Smooth muscle cell of the brain vasculature (primary cell): ENCODE measurements around the gene PBOV1.
"Not testable (repeated sequence)": the region's sequence is repeated elsewhere in the genome, so short reads cannot be mapped to it uniquely, and the experiment has no call there.

Source experiments
- DNase-seq: peaks from one replicate; pipeline ENCODE4 v3.0.0-alpha.2; 2012; ENCODE audit warnings: low read depth, low spot score

Gene PBOV1

DNA sequence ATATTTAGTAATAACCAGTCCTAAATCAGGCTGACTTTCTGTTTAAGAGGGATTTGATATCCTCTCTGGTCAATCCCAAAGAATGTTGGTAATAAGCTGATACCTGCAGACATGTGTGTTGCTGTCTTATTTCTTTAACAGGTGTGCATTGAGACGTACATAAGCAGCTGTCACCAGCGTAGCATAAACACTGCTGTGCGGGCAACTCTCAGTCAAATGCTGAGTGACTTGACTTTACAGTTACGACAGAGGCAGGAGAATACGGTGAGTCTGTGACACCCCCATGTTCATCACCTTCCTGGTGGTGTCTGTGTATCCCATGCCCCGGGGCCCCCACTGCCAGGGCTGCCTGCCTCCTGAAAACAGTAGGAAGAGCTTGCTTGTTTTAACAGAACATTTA is 20.1 kb upstream of the PBOV1 start:
- DNase-seq, result no peak

DNA sequence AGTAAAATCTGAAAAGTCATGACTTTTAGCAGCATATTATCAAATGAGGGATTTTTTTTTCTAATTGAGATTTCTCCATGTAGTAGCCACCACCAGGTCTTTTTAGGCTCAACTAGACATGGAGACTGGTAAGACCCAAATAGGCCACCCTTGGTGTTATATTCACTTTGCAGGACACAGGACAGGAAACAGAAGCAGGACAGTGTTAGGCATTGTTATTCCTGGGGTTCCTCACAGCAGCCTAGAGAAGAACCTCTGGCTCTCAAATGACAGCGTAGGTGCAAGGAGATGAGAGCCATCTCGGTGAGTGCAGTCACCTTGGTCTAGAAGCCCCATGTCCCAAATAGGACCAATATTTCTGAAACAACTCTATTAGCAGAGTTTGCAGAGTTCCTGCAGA is 19.2 kb upstream of the PBOV1 start:
- no peak for DNase-seq

DNA sequence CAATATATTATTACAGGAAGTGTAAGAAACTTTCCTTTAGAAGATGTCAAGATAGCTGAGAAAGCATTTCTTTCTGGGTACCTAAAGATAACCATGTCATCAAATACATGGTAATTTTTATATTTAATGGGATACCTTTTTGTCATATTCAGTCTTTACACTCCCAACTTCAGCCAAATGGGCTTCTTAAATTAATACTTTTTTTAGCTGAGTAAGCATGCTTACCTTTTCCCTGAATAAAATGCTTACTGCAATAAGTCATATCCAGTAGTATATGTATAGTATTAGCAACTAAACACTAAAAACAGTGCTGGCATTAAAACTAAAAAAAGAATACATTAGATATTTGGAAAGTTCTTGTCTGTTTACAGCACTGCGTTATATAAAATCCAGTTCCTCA is 17.4 kb upstream of the PBOV1 start:
- DNase-seq, result no peak

DNA sequence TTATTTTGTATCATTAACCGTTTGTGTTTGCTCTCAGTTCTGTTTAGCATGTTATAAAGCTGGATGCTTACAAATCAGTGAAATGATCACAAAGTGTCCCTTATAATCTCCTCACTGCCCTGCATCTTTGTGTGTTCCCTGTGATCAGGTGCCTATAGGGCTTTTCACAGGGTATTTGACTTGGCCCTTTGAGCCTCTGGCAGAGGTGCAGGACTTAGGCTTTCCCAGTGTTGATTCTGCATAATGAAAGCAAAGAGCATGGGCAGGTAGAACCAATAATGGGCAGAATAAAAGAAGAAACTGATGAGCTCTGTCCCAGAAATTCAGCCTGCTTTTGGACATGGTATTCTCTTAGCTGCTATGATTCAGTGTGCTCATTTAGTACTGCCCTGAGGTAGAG is 16.9 kb upstream of the PBOV1 start:
- DNase-seq, result no peak

DNA sequence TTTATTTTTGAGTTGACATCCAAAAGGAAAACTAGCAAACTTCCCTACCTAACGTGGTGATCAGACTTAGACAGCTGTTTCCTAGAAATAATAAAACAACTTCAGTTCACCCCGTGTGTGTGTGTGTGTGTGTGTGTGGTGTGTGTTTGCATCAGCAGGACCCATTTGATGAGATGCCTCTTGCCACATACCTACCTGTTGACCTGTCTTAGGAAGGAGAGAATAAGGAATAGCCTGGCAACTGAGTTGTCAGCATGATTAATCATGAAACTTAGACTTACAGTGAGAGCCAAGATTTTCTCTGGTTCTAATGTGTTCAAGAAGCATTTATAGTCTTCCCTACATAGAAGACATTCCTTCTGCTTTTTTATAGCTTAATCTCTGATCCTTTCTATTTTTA is 16.1 kb upstream of the PBOV1 start:
- no peak for DNase-seq

DNA sequence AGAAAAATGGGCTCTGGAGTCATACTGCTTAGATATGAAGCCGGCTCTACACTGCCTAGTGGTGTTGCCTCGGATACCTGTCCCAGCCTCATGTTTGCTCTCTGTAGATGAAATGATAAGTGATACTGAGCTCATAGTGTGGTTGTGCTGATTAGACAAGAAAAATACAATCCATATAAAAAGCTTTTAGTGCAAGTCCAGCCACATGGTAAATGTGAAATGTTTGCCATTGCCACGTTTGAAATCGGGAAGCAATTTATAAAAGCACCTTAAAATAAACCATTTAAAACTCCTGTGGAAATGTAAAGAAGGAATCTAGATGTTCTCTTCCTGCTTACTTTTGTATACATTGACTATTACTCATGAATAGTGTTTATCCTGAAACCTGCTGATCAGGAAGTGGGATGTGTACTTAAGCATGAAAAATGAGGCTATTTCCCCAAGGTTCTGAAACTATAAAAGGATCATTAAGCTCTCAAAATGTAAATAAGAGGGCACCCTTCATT is 13.1 kb upstream of the PBOV1 start:
- no peak for DNase-seq

DNA sequence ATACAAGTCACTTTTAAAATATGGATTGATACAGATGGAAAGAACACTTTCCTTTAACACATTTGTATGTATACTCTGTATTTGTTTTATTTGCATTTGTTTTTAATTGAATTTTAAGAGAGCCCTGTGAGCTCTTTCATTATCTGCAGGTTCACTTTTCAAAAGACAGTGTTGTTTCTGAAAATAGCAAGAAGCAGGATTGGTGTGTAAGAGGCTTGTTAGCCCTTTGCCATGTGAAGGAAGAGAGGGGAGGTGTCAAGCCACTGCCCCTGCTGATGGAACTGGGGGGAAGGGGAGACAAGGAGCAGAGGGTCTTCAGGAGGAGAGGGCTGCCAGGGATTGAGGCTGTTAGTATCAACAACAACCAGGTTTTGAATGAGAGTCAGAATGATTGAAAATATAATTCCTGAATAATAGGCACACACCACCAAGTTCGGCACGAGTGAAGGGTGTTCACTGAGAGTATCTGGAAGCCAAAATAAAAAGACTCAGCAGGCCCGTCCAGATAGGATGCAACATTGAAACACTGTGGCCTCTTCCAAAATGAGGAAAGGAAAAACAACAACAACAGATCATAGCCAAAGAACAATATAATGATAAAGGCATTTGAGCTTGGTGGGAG is 12.6 kb upstream of the PBOV1 start:
- no peak for DNase-seq

DNA sequence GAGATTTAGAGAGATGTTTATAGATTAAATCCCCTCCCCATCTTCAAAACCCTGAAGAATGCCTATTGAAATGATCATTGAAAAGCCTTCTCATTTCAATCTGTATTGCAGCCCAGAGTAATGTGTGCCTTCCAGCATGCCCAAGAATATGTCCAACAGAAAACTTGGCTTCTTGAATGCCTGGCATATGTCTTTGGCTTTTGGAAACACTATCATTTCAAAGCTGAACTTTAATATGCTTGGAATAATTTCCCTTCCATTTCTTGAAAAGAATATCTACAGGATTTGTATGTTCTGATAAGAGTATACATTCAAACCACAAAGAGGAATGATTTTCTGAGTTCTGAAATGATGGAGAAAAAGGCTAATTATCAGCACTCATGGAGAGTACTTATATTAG is 11.9 kb upstream of the PBOV1 start:
- no peak for DNase-seq

DNA sequence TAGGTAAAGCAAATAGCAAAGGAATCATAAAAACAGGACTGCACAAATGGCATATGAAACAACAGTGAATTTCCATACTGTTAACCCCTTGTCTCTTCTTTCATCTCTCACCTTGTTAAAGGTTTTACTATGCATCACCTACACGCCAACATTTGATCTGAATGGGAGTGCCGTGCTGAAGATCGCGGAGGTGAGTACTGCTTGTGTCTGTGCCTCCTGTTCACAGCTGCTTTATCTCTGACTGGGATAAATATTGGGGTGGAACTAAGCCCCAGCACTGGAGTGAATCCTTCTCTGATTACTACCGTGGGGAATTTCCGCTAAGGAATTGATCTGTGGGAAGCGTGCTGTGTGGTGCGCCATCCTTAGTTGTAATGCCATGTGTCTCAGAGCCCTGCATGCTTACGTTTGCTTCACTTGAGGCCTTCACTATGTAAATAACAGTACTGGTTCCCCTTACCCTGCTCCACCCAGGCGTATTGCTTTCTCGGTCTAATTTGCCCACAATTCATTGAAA is 11.4 kb upstream of the PBOV1 start:
- no peak for DNase-seq

DNA sequence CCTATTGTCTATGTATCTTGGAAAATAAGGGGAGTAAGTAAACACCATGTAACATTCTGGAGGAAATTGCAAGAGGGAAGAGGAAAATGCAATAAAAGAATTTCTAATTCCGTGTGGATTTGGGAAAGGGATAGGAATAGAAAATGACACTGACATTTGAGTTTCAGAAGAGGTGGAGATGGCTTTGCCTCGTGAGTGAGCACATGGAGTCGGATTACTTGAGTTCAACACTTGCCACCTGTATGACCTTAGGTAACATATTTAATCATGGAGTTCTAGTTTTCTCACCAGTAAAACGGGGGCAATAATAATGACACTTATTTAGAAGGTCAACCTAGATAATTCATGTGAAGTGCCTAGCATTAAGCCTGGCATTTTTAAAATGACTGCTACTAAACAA is 10.8 kb upstream of the PBOV1 start:
- DNase-seq, result no peak

DNA sequence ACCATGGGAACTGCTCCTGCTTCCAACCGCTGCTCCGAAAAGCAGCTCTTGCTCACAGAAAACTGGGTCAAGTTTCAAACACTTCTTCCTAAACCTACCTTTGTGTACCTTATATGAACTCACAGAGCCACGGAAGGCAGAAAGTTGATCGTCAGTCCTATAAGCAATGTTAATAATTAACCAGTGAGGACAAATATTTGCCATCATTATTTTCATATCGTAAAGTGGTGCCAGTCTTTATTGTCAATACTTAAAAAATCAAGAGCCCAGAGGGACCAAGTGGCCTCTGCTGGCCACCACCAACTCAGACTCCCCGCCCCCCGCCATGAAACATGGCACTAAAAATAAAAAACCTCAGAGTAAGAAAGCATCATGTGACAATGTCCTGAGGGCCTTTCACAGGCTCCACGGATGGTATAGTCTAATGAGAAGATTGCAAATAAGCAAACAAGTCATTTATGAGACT is 9.1 kb upstream of the PBOV1 start:
- no peak for DNase-seq

DNA sequence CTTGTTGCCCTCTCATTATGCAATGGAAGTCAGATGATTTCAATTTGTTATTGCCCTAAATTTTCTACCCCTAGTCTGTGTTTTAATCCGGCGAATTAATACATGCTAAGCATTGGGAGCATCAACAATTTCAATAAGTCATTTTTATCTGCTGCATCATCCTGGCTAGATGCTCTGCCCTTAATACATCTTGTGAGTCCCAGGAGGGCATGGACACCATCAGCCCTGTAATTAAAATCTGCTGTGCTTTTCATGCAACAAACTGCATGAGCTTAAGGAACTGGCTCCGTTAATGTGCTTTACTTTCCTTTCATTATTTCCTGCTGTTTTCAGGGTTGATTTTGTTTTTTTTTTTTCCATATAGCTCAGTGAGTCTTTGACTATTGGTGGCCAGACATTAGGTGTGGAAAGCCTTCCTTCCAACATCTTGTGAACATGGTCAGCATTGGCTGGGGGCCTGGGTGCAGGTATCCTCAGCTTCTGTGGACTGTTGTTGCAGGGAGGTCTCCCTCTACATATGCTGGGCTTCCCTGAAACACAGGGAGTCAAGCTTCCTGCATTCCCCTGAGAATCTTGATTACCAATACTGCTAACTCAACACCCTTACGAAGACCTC is 8.5 kb upstream of the PBOV1 start:
- DNase-seq, result no peak

DNA sequence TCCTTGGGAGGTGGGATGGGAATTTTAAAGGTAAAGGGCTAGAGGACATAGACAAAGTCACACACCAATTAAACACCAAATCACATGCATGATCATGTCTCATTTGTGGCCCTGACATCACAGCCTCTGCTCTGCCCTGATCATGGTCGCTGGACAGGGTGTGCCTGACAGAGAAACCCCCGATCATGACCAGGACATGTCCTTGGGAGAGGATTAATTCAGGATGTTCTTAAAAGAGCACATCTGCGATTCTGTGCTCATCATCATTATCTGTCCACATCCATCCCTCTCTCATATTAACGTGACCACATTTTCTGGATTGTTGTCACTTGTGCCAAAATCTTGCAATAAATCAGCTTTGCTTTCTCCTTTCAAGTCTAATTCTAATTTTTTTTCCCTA is 7.7 kb upstream of the PBOV1 start:
- no peak for DNase-seq

DNA sequence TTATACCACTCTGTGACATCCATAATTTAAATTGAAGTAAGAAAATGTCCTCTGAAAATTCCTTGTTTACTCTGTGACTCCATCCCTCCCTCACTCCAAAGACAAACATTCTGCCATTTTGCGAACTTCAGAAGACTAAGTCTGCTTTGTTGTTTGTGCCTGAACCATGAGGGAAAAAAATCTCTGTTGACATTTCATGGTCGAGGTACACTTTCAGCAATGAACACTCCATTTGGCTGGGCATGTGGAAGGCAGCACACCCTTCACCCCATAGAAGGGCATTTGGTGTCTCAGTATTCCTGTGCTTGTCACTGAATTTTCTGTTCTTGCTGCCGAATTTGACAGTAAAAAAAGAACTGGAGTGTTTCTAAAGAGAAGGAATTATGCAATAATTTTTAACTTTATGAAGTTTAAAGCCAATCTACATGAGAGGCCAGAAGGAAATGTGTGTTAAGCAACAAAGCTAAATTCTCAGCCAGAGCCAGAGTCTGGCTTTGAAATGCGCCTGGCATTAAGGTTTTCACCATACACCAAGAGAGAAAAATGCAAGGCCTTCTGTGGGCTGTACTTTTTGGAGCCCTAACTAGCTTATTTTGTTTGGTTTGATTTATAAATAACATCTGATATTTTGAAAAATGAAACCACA is 4.7 kb upstream of the PBOV1 start:
- no peak for DNase-seq

DNA sequence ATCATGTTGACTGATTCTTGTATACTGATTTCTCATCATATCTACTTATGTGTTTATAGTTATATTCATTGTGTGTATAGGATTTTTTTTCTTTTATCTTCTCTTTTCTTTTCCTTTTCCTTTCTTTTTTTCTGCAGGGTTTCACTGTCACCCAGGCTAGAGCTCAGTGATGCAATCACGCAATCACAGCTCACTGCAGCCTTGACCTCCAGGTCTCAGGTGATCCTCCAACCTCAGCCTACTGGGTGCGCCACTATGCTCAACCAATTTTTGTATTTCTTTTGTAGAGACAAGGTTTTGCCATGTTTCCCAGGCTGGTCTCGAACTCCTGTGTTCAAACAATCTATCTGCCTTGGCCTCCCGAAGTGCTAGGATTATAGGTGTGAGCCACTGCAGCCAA is 1.6 kb upstream of the PBOV1 start:
- DNase-seq, result no peak

DNA sequence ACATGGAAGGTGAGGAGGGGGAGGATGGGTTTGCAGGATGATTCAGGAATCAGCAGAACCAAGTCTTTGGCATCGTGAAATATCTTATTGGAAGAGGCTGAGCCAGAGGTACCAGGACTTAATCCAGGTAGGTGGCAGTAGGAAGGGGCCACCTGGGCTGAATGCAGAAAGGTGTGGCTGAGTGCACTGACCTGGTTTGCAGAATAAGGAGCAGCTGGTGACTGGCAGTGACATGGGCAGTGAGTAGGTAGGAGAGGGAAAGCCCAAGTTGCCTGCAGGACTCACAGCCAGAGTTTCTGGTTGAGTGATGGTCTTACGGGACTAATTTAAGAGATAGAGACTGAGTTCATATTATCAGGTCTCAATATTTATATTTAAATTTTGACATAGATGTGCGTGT is 1.1 kb upstream of the PBOV1 start:
- no peak for DNase-seq

DNA sequence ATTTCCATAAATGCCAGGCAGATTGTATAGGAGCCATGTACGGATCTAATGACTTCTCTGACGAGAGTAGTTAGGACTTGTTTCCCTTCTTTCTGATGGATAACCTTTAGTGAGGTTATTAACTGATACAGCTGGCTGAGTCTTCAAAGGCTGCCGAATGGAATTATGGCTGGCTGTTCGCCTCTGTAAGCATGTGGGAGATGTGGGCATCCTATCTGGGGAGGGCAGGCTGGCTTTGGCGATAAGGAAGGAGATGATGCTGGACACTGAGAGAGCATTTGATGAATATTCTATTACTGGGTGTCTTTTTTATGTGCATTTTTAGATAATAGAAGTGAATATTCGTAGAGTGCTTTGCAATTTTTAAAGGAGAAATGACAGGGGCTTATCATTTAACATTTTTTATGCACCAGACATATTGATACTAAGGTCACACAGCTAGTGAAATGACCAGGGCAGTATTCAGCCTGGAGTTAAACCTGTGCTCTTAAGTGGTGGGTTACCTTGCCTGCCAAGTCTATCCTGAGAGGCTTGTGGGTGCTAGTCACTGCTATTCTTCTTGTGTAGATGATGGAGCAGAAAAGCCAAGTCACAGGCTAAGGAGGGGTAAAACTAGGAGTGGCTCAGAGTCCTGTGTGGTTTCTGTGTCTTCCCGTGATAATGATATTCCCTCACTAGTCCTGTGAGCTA is 3.1 kb downstream of the PBOV1 start:
- no peak for DNase-seq

DNA sequence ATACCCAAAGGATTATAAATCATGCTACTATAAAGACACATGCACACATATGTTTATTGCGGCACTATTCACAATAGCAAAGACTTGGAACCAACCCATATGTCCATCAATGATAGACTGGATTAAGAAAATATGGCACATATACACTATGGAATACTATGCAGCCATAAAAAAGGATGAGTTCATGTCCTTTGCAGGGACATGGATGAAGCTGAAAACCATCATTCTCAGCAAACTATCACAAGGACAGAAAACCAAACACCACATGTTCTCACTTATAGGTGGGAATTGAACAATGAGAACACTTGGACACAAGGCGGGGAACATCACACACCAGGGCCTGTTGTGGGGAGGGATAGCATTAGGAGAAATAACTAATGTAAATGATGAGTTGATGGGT is 5.8 kb downstream of the PBOV1 start:
- DNase-seq, result not testable (repeated sequence)

DNA sequence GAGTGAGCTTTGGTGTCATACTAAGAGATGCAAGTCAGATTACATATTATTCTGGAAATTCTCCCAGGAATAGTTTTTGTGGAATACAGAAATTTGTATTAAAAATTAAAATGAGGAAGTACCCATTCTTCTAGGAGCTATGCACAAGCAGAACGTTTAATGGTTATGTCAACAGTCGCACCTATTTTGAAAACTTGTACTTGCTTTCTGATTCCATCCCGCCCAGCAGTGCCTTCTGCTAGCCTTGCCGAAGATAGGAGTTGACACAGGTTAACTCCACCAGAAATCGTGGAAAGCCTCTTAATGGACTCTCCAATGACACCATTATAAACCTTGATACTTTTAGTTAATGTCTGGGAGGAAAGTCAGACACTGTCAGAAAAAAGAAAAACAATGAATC is 6.7 kb downstream of the PBOV1 start:
- no peak for DNase-seq

DNA sequence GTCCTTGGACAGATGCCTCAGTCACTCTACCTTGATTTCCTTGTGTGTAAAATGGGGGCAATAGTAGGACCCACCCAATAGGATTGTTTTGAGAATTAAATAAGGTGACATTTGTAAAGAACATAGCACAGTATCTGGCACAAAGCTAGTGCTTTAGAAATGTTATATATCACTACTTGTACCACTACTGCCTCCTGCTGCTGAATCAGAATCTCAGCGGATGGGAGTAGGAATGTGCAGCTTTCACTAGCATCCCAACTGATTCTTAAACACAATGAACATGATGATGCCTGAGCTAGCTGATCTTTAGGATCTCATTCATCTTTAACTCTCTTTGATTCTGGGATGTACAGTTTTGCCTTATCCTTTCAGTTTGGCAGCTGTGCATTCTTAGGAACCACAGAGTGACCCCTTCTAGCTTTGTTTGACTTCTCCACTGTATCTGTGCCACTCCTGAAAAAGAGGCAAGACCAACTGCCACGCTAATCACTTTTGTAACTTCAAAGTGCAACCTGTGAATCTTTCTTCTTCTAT is 7.2 kb downstream of the PBOV1 start:
- no peak for DNase-seq

DNA sequence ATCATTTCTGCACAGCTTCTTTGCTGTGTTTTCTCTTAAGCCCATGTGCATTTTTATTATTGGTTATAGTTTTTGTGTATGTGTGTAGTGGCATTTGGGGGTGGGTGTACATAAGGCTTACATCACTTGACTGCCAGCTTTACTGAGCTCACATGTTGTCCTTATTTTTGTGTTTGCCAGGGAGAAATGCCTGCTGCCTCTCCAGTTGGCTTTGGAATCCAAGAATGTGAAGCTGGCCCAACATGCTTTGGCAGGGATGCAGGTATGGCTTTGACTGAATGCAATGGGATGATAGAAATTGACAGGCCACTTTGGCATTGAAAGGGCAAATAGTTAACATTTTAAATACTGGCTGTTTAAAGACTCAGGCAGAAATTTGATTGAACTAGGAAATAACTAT is 11.4 kb downstream of the PBOV1 start:
- DNase-seq, result no peak

DNA sequence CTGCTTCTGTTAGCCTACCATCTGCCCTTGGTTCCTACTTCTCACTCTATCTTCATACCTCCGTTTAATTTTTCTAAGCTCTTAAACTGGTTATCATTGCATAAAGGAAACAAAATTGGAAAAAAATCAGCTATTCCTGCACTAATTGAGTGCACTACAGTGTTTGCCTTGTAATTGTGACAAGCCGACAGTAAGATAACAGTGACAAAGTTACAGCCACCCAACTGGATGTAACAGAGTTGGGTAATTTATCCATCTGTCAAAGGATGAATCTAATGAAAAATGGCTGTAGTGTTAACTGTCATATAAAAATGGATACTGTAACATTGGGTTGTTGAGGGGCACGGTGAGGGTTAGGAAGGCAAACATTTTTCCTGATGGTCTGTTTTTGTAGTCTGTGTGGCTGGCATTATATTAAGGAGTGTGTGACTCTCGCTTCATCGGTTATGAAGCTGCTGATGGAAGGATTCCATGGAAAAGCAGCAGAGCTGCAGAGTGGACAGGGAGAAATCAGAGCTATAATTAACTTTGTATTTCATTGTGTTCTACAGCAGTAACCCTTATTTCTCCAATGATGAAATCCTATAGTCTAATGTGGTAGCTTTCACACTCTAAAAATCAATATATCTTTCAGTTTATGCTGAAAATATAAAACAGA is 12.7 kb downstream of the PBOV1 start:
- DNase-seq, result no peak
